Body of pancreas (tissue), 4 donors: ENCODE measurements around the gene VWF. TPM values are rescaled to one million over a fixed set of nuclear protein-coding genes. Genes with fewer than 3 reads are reported as not detected.

ENCODE experiments used
- ATAC-seq: fragments of 150-250 bp; one replicate; pipeline ENCODE4 v1.9.1; 2016
- DNase-seq, 4 donors: peaks; one replicate each; pipeline ENCODE4 v3.0.0-alpha.2; 2019
- H3K27ac ChIP-seq, 4 donors: fragments of 200-600 bp; sonication (generic); 1 replicate in 3 of 4; 2 replicates in 1 of 4; pipeline versions ENCODE4 v1.5.1 to v1.6.1; 2016 to 2019; ENCODE audit warnings: mild to moderate bottlenecking in 1 of 4, mixed read lengths in 1 of 4, moderate library complexity in 1 of 4
- H3K27me3 ChIP-seq, 2 donors: fragments of 200-600 bp; sonication (generic); one replicate each; pipeline ENCODE4 v1.6.0; 2016; ENCODE audit warnings: mild to moderate bottlenecking in 1 of 2
- H3K36me3 ChIP-seq, 2 donors: fragments of 200-600 bp; sonication (generic); replicated peaks in 1 of 2; 2 replicates each; pipeline ENCODE4 v1.5.1; 2016; ENCODE audit warnings: low read depth in 2 of 2; ENCODE audit not compliant: insufficient read depth in 1 of 2
- H3K4me1 ChIP-seq: fragments of 200-600 bp; sonication (generic); one replicate; pipeline ENCODE4 v1.6.0; 2016
- H3K4me3 ChIP-seq, 2 donors: fragments of 200-600 bp; sonication (generic); 1 replicate in 1 of 2; 2 replicates in 1 of 2; pipeline ENCODE4 v1.5.1; 2016 to 2019
- H3K9me3 ChIP-seq, 3 donors: fragments of 200-600 bp; sonication (generic); 1 replicate in 2 of 3; 2 replicates in 1 of 3; pipeline ENCODE4 v1.5.1; 2016
- POLR2A ChIP-seq, 3 donors: fragments of 450-650 bp; IDR thresholded peaks; one replicate each; pipeline ENCODE4 v1.6.1; 2016; ENCODE audit warnings: antibody characterized with exemption in 3 of 3, mild to moderate bottlenecking in 2 of 3
- WGBS, 2 donors: methylation state at CpG; one replicate each; pipeline ENCODE4 v1.1.5; 2017; 5-methylcytosine and 5-hydroxymethylcytosine counted together
- intact Hi-C: fragments of 100-400 bp; cut with DNase I; formaldehyde crosslinking; loops from one replicate; pipeline ENCODE4 v1.15.1; 2023
- total RNA-seq, 2 donors: library from RNA; depleted of rRNA; stranded (reverse); fragments of >200 nt; gene quantifications; one replicate each; pipeline ENCODE4 v1.1.0, GENCODE V29; 2016
- TF ChIP-seq, protein P1 (sequence below), 7 experiments: fragments of 450-650 bp in 4 of 7; fragments of 200-600 bp in 3 of 7; sonication (generic) in 3 of 7; IDR thresholded peaks; one replicate each; pipeline ENCODE4 v1.5.1; 2016 to 2019; ENCODE audit warnings: antibody characterized with exemption in 7 of 7

VWF gene
- total RNA-seq, 2 donors from 2014 or later: 76.1 to 78.1 TPM

DNA sequence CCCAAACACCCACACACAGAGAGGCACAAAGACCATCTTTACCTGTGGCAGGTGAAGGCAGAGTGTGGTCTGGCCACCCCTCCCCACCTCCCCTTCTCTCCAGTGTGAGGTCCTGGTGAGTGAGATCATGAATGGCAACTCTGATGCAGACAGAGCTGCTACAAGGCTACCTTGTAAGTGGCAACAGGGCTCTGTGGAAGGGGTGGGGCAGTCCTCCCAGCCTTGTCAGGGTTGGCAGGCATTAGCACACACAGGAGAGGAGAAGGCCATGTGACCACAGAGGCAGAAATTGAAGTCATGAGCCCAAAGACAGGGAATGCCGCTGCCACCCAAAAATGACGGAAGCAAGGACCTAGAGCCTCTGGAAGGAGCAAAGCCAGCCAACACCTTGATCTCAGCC, 30.7 kb downstream of the VWF start:
- Histone ChIP-seq H3K4me3 (no peak overlapping the region), H3K27me3 (no peaks in the 10 kb centered on the region), H3K9me3 (no peaks in the 10 kb centered on the region), H3K27ac (no peak overlapping the region), H3K36me3 (no peaks in the 10 kb centered on the region), H3K4me1 (peaks cover 9% of the 10 kb centered on the region)
- DNase-seq: no peak
- ATAC-seq: no peak
- 91 to 93% methylated on average over 2 of the region's 2 CpGs for WGBS, 2 donors
- TF ChIP-seq POLR2A (IDR thresholded peaks at IDR 0.05): no peak
- TF ChIP-seq, protein P1, sequence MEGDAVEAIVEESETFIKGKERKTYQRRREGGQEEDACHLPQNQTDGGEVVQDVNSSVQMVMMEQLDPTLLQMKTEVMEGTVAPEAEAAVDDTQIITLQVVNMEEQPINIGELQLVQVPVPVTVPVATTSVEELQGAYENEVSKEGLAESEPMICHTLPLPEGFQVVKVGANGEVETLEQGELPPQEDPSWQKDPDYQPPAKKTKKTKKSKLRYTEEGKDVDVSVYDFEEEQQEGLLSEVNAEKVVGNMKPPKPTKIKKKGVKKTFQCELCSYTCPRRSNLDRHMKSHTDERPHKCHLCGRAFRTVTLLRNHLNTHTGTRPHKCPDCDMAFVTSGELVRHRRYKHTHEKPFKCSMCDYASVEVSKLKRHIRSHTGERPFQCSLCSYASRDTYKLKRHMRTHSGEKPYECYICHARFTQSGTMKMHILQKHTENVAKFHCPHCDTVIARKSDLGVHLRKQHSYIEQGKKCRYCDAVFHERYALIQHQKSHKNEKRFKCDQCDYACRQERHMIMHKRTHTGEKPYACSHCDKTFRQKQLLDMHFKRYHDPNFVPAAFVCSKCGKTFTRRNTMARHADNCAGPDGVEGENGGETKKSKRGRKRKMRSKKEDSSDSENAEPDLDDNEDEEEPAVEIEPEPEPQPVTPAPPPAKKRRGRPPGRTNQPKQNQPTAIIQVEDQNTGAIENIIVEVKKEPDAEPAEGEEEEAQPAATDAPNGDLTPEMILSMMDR (IDR thresholded peaks at IDR 0.05): no peak
- intact Hi-C loops: no loop called here

DNA sequence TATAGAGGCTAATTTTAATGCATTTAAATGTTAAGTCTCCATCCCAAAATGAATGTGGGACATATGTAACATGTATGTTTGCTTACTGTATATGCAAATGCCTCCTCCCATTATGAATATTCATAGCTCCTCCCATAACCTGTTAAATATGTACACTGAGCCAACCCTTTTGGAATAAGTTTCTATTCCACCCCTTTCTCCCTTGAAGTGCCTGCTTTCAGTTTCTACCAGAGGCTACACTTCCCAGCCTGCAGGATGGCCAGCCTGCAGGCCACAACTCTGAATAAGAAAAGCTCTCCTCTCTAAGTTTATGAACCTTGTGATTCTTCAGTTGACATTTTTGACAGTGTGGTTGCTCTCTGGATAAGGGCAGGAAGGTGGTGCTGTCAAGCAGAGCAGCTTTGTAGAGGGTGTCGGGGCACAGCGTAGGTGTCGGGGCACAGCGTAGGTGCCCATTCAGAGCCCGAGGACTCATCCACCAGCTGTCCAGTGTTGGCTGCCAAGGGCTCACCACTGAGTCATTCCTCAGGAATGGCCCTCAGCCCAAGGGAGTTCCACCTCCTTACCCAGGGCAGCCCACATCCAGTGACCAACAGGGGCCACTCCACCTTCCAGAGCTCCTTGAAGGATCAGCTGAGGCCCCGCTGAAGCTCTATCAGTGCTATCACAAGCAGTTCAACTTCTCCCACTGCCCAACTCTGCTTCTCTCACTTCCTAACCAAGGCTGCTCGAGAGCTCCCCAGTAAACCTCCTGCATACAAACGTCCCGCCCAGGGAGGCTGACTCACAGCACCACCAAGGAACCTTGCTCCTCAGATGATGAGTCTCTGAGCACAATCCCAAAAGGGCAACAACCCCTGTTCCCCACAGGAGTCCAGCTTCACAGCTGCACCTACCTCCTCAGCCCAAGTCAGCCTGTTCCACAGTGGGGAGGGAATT, 31.4 kb downstream of the VWF start:
- Histone ChIP-seq H3K9me3 (no peaks in the 10 kb centered on the region), H3K4me3 (no peak overlapping the region), H3K27ac (no peak overlapping the region), H3K4me1 (peaks cover 10% of the 10 kb centered on the region), H3K27me3 (no peaks in the 10 kb centered on the region), H3K36me3 (no peaks in the 10 kb centered on the region)
- no peak for ATAC-seq
- TF ChIP-seq, protein P1 (IDR thresholded peaks at IDR 0.05): no peak
- TF ChIP-seq POLR2A (IDR thresholded peaks at IDR 0.05): no peak
- WGBS, 2 donors: 77 to 87% methylated on average over 7 to 9 of the region's 9 CpGs
- DNase-seq: no peak
- intact Hi-C loops: no loop called here

GRCh38 chr12:6091786-6092566, 32.5 kb downstream of the VWF start:
- no peaks in the 10 kb centered on the region for H3K9me3 ChIP-seq
- no peak for DNase-seq

GRCh38 chr12:6090803-6091202, 33.7 kb downstream of the VWF start:
- no peak for TF ChIP-seq POLR2A (IDR thresholded peaks at IDR 0.05)
- TF ChIP-seq, protein P1 (IDR thresholded peaks at IDR 0.05): no peak
- no peak for ATAC-seq
- H3K27me3 ChIP-seq: no peaks in the 10 kb centered on the region
- H3K9me3 ChIP-seq: no peaks in the 10 kb centered on the region
- intact Hi-C loops: no loop called here
- no peaks in the 10 kb centered on the region for H3K36me3 ChIP-seq
- 51 to 52% methylated on average over 6 of the region's 6 CpGs for WGBS, 2 donors
- H3K4me3 ChIP-seq: no peak overlapping the region
- DNase-seq: no peak
- peaks cover 10% of the 10 kb centered on the region for H3K4me1 ChIP-seq
- H3K27ac ChIP-seq: no peak overlapping the region

More at GRCh38 chr12:6091786-6092566, 32.5 kb downstream of the VWF start:
- no peak for ATAC-seq
- 76 to 78% methylated on average over 14 of the region's 14 CpGs for WGBS, 2 donors
- intact Hi-C loops: no loop called here
- H3K4me3 ChIP-seq: no peak overlapping the region
- H3K4me1 ChIP-seq: peaks cover 10% of the 10 kb centered on the region
- H3K27me3 ChIP-seq: no peaks in the 10 kb centered on the region
- H3K27ac ChIP-seq: no peak overlapping the region
- no peak for TF ChIP-seq POLR2A (IDR thresholded peaks at IDR 0.05)
- TF ChIP-seq, protein P1 (IDR thresholded peaks at IDR 0.05): no peak
- H3K36me3 ChIP-seq: no peaks in the 10 kb centered on the region
